ENCODE data around the gene SAMD3. TPM values are rescaled to one million over a fixed set of nuclear protein-coding genes. Genes with fewer than 3 reads are reported as not detected.
"Not testable (repeated sequence)": the region's sequence is repeated elsewhere in the genome, so short reads cannot be mapped to it uniquely, and the experiment has no call there.

The SAMD3 gene, protein sequence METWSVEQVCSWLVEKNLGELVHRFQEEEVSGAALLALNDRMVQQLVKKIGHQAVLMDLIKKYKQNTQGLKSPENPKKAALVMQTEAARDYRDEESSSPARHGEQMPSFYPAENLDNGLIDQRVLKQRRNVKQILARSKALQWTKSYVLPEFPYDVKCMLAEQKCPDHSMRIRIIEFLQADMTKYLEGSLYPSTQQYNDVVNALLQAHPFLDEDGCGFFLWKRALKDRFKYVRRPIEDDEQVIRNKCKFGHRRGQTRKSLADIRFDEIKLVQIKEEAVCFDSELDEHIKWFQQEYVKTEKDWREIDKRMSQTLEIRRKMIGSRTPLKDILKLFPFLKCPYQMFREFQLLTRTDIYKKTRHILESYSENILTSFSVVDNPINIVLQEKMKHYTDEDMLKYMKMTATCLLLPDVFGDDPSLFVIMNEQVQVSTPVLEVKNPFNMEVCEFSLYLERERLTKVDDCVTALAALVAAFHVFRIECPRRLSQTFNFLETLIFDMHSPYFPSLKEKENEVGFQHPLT
- 1 to 10 TPM in 5 of 6 experiments, under 1 TPM in 1; 0.95 to 2.3 (median 1.4) TPM for total RNA-seq (2021; fragmentation: NEBNext Ultra II Directional; extraction: Animal tissue kit (Norgen Biotek cat#: 25700))
- long read RNA-seq, partial matches to known transcripts, result 2 of 2 reads
- long read RNA-seq, other reads (novel, unspliced or antisense), result 0 of 2 reads

DNA sequence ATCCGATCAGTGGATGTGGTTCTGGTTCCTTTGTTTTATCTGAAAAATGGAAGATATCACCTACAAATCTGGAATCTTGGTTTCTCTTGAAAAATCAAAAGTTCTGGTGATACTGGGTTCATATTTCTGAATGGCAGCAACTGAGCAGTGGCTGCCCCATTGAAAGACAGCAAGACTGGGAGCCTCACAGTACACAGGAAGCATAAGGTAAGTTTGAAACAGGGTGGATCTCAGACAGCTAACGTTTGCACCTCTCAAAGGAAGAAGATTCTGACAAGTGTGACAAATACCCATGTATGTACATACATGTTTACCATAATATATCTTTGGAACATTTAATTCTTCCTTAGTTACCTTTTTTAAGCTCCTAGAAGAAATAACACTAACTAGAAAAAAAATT lies at the start of gene SAMD3:
TSS of gene SAMD3 (minus strand) at position 177 of the 400 bp plus-strand sequence. CDS start 7,678 bp downstream, outside the sequence.
- no peak for DNase-seq
- H3K4me1 Mint-ChIP-seq (ENCODE audit: low read depth), result no peaks in the 10 kb centered on the region
- TF ChIP-seq, protein P1, sequence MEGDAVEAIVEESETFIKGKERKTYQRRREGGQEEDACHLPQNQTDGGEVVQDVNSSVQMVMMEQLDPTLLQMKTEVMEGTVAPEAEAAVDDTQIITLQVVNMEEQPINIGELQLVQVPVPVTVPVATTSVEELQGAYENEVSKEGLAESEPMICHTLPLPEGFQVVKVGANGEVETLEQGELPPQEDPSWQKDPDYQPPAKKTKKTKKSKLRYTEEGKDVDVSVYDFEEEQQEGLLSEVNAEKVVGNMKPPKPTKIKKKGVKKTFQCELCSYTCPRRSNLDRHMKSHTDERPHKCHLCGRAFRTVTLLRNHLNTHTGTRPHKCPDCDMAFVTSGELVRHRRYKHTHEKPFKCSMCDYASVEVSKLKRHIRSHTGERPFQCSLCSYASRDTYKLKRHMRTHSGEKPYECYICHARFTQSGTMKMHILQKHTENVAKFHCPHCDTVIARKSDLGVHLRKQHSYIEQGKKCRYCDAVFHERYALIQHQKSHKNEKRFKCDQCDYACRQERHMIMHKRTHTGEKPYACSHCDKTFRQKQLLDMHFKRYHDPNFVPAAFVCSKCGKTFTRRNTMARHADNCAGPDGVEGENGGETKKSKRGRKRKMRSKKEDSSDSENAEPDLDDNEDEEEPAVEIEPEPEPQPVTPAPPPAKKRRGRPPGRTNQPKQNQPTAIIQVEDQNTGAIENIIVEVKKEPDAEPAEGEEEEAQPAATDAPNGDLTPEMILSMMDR (IDR thresholded peaks at IDR 0.05), result no peak
- peaks cover 6% of the 10 kb centered on the region for H3K36me3 Mint-ChIP-seq (ENCODE audit: low read depth)
- H3K27ac Mint-ChIP-seq, result no peak within 1 kb of the TSS
- peaks cover 5% of the 10 kb centered on the region; the same call in 1 of the 2 replicates for H3K9me3 Mint-ChIP-seq
- peaks cover 4% of the 10 kb centered on the region for H3K27me3 Mint-ChIP-seq (ENCODE audit: insufficient read depth)
- H3K4me3 Mint-ChIP-seq, result no peak within 1 kb of the TSS

DNA sequence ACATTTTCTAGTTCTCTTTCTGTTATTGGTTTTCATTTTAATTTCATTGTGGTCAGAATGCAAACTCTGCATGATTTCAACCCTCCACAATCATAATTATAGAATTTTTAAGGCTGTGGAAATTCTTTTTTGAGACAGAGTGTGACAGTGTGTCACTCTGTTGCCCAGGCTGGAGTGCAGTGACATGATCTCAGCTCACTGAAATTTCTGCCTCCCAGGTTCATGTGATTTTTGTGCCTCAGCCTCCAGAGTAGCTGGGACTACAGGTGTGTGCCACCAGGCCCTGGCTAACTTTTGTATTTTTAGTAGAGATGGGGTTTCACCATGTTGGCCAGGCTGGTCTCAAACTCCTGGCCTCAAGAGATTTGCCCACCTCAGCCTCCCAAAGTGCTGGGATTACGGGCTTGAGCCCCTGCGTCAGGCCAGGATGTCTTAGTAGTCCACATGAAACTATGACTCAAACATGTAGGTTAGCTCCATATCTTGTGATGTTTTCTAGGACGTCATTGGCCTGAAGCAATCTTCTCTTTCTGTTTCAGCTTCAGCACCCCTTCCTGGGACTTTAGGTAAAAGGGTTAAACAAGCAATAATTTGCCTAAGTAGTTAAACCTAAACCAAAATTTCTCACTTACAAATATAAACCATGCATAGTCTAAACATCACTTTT lies 47.4 kb upstream of the SAMD3 start:
- TF ChIP-seq, protein P1 (IDR thresholded peaks at IDR 0.05), result no peak
- Mint-ChIP-seq H3K4me1 (ENCODE audit: low read depth) (no peaks in the 10 kb centered on the region), H3K27ac (no peak overlapping the region), H3K27me3 (ENCODE audit: insufficient read depth) (no peaks in the 10 kb centered on the region), H3K36me3 (ENCODE audit: low read depth) (peaks cover 20% of the 10 kb centered on the region), H3K4me3 (no peak overlapping the region), H3K9me3 (peaks cover 22% of the 10 kb centered on the region)
- no peak for DNase-seq

DNA sequence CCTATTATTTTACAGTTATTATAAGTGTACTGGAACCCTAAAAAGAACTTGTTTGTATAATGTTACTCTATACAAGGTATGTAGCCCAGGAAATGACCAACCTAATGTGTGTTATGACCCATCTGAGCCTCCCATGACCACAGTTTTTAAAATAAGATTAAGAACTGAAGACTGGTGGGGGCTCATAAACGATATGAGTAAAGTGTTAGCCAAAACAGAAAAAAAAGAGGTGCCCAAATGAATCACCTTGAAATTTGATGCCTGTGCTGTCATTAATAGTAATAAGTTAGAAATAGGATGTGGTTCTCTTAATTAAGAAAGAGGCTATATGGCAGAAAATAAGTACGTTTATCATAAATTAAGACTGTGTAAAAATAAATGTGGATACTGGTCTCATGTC lies 42.8 kb upstream of the SAMD3 start:
- not testable (repeated sequence) for H3K27ac Mint-ChIP-seq; H3K9me3 Mint-ChIP-seq; H3K4me3 Mint-ChIP-seq; H3K27me3 Mint-ChIP-seq (ENCODE audit: insufficient read depth); DNase-seq; H3K4me1 Mint-ChIP-seq (ENCODE audit: low read depth); H3K36me3 Mint-ChIP-seq (ENCODE audit: low read depth)

DNA sequence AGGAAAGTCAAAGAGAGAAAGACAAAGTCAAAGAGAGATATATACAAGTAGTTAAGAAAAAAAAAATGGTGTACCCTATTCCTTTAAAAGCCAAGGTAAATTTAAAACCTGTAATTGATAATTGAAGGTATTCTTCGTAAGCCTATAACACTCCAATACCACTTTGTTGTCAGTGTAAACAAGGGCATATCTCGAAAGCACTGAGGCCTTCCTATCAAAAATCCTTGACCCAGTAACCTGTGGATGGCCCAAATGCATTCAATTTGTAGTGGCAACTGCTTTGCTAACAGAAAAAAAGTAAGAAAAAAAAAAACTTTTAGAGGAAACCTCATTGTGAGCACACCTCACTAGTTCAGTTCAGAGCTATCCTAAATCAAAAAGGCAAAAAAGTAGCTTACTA lies 39.3 kb upstream of the SAMD3 start:
- H3K27me3 Mint-ChIP-seq (ENCODE audit: insufficient read depth), result peaks cover 3% of the 10 kb centered on the region; the same call in 1 of the 2 replicates

DNA sequence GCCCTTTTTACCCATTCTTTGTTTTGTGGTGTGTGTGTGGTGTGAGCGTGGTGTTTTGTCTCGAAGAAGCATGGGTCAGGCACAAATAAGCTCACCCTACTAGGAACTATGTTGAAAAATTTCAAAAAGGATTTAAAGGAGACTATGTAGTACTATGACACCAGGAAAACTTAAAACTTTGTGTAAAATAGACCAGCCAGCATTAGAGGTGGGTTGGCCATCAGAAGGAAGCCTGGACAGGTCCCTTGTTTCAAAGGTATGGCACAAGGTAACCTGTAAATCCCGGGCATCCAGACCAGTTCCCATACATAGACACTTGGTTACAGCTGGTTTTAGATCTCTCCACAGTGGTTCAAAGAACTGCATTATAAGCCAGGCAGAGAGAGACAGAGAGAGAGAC lies 38.8 kb upstream of the SAMD3 start:
- H3K4me1 Mint-ChIP-seq (ENCODE audit: low read depth); DNase-seq; H3K36me3 Mint-ChIP-seq (ENCODE audit: low read depth); H3K27ac Mint-ChIP-seq; H3K27me3 Mint-ChIP-seq (ENCODE audit: insufficient read depth); H3K9me3 Mint-ChIP-seq; H3K4me3 Mint-ChIP-seq: not testable (repeated sequence)

More for the DNA sequence above, 39.3 kb upstream of the SAMD3 start:
- no peak for DNase-seq
- Mint-ChIP-seq H3K4me1 (ENCODE audit: low read depth) (no peaks in the 10 kb centered on the region), H3K4me3 (no peak overlapping the region), H3K9me3 (0 out of 2 replicates have a peak, but pooled peaks cover 9% of the 10 kb centered on the region), H3K27ac (no peak overlapping the region), H3K36me3 (ENCODE audit: low read depth) (peaks cover 10% of the 10 kb centered on the region; the same call in 1 of the 2 replicates)
- TF ChIP-seq, protein P1 (IDR thresholded peaks at IDR 0.05), result no peak

DNA sequence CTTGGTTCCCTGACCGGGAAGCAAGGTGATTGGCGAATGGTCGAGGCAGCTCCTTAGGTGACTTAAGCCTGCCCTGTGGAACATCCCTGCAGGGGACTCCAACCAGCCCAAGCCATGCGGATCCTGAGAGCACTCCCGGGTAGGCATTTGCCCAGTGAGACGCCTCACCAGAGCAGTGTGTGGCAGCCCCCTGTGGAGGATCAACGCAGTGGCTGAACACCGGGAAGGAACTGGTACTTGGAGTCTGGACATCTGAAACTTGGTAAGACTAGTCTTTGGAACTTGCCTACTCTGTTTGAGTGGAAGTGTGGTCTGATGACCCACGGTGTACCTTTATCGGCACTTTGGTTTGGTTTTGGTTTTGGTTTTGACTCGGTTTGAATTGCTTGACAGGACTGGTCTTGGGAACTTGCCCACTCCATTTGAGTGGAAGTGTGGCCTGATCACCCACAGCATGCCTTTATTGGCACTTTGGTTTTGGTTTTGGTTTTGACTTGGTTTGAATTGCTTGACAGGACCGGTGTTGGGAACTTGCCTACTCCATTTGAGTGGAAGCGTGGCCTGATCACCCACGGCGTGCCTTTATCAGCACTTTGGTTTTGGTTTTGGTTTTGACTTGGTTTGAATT lies 38.0 kb upstream of the SAMD3 start:
- H3K4me1 Mint-ChIP-seq (ENCODE audit: low read depth); H3K27me3 Mint-ChIP-seq (ENCODE audit: insufficient read depth); DNase-seq; H3K9me3 Mint-ChIP-seq; H3K4me3 Mint-ChIP-seq; H3K27ac Mint-ChIP-seq: not testable (repeated sequence)
- H3K36me3 Mint-ChIP-seq (ENCODE audit: low read depth), result peaks cover 15% of the 10 kb centered on the region

DNA sequence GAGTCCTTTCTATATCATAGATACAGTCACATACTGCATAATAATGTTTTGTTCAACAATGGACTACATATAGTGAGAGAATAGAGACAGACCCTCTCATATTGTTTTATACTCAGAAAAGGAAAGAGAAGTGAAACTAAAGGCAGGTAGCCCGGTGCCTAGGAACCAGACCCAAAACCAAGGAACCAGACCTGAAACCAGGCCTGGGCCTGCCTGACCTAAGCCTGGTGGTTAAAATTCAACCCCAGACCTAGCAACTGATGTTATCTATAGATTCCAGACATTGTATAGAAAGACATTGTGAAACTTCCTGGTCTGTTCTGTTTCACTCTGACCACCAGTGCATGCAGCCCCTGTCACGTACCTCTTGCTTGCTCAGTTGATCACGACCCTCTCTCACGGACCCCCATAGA lies 37.3 kb upstream of the SAMD3 start:
- H3K4me3 Mint-ChIP-seq, H3K27ac Mint-ChIP-seq: not testable (repeated sequence)

More for the DNA sequence above, 37.3 kb upstream of the SAMD3 start:
- not testable (repeated sequence) for DNase-seq; H3K4me1 Mint-ChIP-seq (ENCODE audit: low read depth); H3K27me3 Mint-ChIP-seq (ENCODE audit: insufficient read depth); H3K9me3 Mint-ChIP-seq
- H3K36me3 Mint-ChIP-seq (ENCODE audit: low read depth), result peaks cover 15% of the 10 kb centered on the region

Measured in HFFc6 (cell line).